Keratinocyte (primary cell): ENCODE data around the gene AOAH.

Experiments used
- CTCF ChIP-seq, 3 experiments: IDR thresholded peaks in 1 of 3; conservative IDR thresholded peaks in 1 of 3; optimal IDR thresholded peaks in 1 of 3; 2 replicates in 2 of 3; 3 replicates in 1 of 3; pipeline versions ENCODE3 to v1.5.1; 2011; ENCODE audit warnings: low read length in 3 of 3, mild to moderate bottlenecking in 3 of 3, moderate library complexity in 2 of 3, control low read depth in 1 of 3, inconsistent platforms in 1 of 3; ENCODE audit not compliant: insufficient read depth in 2 of 3; ENCODE audit errors: extremely low read depth in 1 of 3
- EZH2 ChIP-seq: IDR thresholded peaks from one replicate; pipeline ENCODE4 v1.6.1; 2012; ENCODE audit warnings: inconsistent platforms, mild to moderate bottlenecking, low read length, moderate library complexity

DNA sequence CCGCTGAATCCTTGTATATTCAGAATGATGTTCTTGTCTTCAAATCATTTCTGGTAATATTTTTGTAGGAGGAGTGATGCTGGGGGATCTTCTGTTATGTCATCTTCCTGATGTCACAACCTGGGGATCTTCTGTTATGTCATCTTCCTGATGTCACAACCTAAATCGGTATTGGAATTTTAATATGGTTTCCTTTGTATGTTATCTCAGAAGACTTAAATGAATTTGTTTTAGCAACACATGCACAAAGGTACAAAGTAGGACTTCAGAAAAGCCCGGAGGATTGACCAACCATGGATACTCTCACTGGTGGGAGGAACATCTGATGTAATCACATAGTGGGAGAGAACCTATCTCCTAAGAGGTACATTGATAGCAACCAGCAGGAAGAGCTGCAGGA, 9.1 kb upstream of the AOAH start:
- TF ChIP-seq CTCF (optimal IDR thresholded peaks at IDR 0.05 in 1 of 3, IDR thresholded peaks at IDR 0.05 in 1 of 3, conservative IDR thresholded peaks at IDR 0.05 in 1 of 3; ENCODE audit: extremely low read depth in 1 of 3, insufficient read depth in 2 of 3, low read length in 3 of 3) = no peak
- no peak for TF ChIP-seq EZH2
